Activated CD4-positive, alpha-beta T cell treated with anti-CD3 and anti-CD28 coated beads, Interleukin-2, amount 50 U/mL, for 24 hours (primary cell): ENCODE measurements around the gene E4F1.
A peak's percentile ranks its signal among the peaks of the same experiment; 100 is the strongest.

Source experiments
- DNase-seq, 2 donors: peaks; one replicate each; pipeline ENCODE4 v3.0.0-alpha.2; 2020; ENCODE audit warnings: low read depth in 1 of 2, low spot score in 1 of 2

Gene E4F1, protein sequence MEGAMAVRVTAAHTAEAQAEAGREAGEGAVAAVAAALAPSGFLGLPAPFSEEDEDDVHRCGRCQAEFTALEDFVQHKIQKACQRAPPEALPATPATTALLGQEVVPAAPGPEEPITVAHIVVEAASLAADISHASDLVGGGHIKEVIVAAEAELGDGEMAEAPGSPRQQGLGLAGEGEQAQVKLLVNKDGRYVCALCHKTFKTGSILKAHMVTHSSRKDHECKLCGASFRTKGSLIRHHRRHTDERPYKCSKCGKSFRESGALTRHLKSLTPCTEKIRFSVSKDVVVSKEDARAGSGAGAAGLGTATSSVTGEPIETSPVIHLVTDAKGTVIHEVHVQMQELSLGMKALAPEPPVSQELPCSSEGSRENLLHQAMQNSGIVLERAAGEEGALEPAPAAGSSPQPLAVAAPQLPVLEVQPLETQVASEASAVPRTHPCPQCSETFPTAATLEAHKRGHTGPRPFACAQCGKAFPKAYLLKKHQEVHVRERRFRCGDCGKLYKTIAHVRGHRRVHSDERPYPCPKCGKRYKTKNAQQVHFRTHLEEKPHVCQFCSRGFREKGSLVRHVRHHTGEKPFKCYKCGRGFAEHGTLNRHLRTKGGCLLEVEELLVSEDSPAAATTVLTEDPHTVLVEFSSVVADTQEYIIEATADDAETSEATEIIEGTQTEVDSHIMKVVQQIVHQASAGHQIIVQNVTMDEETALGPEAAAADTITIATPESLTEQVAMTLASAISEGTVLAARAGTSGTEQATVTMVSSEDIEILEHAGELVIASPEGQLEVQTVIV

DNA sequence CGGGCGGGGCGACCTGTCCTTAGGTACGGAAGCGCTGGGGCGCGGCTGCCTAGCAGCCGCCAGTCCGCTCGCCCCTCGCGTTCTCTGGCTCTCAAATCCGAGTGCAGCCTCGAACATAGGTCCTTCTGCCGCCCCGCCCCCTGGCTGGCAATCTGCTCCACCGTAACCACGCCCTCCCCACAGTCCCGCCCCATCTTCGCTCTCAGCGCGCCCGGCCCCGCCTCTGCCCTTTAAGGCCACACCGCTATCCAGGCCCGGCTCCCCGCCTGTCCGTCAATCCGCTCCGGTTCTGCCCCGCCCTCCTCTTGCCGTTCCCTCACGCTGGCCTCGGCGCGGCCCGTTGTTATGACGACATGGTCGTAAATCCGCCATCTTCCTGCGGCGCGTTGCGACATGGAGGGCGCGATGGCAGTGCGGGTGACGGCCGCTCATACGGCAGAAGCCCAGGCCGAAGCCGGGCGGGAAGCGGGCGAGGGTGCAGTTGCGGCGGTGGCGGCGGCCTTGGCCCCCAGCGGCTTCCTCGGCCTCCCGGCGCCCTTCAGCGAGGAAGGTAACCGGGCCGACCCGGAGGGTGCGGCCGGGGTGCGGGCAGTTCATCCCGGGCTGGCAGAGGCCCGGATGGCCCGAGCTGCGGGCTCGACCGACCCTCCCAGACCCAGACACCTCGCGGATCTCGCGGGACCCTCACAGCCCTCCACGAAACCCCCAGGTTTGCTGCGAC lies at the start of gene E4F1:
Gene E4F1, plus strand, starts transcription at position 371 of the 721 bp plus-strand sequence. Its CDS starts 23 bp downstream, at position 394.
- peak; percentile 99 for DNase-seq

DNA sequence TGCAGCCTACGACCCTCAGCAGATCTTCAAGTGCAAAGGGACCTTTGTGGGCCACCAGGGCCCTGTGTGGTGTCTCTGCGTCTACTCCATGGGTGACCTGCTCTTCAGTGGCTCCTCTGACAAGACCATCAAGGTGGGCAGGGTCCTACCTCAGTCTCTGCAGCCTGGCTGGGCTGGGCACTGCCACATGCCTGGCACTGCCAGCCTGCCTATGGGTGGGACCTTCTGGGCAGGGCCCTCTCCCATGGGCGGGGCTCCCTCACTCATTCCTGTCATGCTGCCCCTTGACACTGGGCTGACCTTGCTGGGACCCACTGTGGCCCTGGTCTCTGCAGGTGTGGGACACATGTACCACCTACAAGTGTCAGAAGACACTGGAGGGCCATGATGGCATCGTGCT lies 49.5 kb upstream of the E4F1 start:
- DNase-seq, result no peak

DNA sequence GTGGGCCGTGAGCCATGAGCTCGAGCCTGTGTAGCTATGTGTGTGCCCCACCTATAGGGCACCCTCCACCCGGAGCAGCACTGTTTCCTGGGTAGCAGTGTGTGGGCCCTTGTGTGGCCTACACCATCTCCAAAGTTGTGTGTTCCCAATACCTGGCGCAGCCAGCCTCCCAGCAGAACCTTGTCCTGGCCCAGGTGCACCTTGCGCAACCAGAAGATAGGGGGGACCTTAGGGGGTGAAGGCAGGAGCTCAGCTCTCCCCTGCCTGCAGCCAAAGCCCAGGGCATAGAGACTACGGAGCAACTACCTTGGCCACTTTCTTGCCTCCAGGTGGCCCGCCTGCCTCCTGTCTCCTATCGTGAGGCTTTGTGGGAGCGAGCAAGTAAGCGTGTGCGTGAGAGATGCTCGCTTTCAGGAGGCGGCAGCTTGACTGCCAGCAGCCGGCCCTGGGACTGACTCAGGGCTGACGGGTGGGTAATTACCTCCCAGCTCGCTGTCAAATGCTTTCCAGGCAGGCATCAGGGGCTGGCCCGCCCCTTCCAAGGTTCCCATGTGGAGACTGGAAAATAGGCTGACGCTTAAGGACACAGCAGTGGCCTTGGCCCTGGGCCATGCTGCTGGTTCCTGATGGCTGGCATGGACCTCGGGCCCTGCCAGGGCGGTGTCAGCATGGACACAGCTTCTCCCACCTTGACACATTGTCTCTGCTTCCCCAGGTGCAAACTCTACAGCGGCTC lies 48.8 kb upstream of the E4F1 start:
- DNase-seq, result no peak

DNA sequence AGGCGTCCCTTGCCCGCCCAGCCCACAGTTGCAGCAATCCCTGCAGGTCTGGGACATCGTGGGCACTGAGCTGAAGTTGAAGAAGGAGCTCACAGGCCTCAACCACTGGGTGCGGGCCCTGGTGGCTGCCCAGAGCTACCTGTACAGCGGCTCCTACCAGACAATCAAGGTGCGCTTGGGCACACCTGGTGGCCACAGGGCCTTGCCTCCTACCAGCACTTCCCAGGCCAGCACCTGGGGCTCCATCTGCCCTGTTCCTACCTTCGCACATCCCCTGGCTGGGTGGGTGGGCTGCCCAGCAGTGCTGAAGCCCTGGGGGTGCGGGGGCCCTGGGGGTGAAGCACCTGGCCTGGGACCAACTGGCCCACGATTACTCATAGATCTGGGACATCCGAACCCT lies 47.9 kb upstream of the E4F1 start:
- DNase-seq, result no peak

DNA sequence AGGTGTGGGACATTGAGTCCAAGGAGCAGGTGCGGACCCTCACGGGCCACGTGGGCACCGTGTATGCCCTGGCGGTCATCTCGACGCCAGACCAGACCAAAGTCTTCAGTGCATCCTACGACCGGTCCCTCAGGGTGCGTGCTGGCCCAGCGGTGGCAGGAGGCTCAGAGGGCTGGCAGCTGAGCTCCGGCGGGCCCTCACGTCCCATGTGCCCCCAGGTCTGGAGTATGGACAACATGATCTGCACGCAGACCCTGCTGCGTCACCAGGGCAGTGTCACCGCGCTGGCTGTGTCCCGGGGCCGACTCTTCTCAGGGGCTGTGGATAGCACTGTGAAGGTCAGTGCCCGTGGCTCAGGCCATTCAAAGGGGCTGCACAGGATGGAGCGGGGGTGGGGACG lies 47.3 kb upstream of the E4F1 start:
- DNase-seq, result no peak

DNA sequence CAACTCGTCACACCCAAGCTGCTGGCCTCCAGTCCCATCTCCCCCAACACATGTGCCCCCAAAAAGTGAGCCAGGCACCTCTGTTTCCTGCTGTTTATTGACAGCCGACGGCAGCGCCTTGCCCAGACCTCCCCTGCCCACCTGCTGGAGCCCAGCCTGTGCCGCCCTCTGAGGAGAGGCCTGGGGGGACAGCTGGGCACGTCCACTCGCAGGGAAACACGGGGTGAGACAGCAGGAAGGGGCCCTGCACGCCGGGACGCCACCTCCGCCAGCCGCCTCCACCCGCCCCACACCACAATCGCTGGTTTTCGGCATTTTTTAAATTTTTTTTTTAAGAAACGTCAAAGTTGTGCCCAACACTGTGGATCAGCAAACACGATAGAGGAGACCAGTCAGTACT lies 46.3 kb upstream of the E4F1 start:
- DNase-seq, result no peak

DNA sequence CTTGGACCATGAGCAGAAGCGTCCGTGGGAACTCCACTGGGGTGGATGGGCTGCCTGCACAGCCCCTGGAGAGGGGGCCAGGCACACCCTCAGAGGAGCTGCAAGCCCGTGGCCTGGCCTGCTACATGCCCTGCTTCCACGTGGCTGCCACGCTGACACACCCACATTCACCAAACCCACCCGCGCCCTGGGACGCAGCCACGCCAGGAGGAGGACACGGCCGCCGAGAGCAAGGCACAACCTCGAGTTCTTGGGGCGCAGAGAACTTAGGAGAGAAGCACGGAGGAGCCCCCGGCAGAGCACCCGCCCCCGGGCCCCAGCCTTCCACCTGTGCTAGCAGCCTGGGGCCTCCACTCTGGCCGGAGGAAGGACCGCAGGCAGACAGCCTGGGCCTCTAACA lies 45.8 kb upstream of the E4F1 start:
- DNase-seq, result no peak

DNA sequence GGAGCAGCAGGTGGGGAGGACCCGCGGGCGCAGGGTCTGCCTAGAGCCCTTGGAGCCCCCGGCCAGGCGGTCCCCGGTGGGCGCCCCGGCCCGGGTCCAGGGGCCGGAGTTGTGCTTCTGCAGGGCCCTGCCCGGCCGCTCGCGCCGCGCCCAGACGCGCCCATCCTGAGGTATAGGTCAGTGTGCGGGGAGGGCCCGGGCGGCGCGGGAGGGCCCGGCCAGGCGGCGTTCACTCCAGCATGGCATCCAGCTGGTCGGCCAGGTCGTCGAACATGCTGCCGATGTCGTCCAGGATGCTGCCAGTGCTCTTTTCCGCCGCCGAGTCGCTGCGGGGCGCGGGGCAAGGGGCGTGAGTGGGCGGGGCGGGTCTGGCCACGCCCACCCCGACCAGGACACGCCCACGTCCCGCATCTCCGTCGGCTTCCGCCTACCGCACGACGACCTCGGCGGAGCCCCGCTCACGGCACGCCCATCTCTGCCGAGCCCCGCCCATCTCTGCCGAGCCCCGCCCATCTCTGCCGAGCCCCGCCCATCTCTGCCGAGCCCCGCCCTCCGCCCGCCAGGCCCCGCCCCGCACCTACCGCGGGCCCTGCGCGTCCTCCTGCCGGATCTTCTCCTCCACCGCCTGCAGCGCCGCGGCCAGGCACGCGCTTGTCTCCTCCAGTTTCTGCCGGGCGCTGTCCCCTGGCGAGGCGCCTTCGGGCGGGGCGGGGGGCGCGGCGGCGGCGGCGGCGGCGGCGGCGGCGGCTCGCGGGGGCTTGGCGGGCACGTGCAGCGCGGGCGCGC lies 44.9 kb upstream of the E4F1 start:
- no peak for DNase-seq

DNA sequence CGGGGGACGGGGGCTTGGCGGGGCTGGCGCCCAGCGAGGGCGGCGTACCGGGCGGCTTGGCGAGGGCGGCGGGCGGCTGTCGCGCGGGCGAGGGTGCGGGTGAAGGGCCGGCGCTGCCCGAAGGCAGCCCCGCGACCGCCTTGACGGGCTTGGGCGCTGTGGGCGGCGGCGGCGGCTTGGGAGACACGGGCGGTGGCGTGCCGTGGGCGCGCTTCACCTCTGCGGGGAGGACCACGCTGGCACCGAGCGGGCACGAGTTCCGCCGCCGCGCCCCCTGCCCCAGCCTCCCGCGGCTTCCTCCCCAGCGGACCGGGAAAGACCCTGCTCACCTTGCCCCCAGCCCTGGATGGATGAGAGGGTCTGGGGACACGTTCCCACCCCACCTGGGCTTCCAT lies 44.3 kb upstream of the E4F1 start:
- DNase-seq, result no peak

DNA sequence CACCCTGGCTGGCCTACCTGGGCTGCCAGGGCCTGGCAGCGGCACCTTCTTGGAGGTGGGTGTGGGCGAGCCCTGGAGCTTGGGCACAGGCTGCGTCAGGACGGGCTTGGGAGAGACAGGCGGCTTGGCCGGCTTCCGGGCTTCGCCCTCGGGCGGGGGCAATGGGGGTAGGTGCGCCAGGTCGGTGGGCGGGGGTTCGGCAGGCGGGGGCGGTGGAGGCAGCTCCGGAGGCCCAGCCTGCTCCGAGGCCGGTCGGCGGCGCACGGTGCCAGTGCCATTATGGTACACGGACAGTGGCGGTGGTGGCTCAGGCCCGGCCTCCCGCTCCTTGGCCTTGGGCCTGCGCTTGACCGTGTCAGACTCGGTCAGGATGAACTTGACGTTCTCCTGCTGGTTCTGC lies 43.8 kb upstream of the E4F1 start:
- no peak for DNase-seq

DNA sequence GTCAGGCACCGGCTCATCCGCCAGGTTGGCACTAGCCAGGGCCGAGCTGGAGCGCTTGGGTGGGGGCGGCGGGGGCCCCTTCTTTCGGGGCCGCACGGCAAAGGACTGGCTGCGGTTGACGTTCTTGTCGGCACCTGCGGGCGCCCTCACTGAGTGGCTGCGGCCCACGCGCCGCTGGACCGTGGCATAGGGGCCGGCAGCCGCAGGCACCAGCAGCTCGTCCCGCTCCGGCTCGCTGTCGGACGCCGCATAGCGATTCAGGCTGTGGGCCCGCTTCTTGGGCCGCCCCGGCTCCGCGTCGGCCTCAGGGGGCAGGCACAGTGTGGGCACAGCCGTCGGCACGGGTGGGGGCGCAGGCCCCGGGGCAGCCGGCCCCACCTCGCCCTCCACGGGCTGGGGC lies 42.9 kb upstream of the E4F1 start:
- DNase-seq, result no peak

DNA sequence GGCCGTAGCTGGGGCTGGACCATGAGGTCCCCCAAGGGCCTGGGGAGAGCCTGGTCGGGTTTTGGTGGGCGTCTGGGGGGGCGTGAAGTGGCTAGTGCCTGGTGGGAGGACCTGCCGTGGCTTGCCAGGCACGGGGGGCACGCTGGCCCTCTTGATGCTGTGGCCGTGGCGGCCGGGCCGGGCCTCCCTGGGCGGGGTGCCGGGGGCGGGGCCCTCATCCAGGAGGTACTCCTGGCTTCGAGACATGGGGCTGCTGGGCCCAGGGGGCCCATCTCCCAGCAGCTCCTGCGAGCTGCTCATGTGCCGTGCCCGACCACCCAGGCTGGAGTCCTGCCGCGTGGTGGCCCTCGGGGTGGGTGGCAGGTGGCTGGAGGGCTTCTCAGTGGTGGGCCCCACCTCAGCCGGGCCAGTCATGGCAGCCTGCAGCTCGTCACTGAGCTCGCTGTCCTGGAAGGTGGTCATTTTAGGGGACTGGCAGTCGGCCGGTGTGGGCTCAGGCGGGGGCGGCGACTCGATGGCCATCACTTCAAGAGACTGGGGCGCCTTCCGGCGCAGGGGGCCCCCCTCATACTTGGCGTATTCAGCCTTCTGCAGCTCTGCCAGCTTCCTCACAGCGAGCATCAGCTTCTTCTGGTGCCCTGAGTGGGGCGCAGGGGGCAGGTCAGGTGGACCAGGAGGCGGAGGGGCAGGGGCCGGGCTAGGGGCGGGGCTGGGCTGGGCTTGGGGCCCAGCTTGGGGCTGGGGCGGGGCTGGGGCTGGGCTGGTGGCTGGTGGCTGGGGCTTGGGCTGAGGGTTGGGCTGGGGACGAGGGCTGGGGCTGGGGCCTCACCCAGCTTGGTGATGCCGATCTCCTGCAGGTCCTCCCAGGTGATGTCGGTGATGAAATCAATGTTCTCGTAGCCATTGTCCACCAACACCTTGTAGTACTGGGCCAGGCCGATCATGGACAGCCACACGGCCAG lies 42.1 kb upstream of the E4F1 start:
- DNase-seq, result no peak

DNA sequence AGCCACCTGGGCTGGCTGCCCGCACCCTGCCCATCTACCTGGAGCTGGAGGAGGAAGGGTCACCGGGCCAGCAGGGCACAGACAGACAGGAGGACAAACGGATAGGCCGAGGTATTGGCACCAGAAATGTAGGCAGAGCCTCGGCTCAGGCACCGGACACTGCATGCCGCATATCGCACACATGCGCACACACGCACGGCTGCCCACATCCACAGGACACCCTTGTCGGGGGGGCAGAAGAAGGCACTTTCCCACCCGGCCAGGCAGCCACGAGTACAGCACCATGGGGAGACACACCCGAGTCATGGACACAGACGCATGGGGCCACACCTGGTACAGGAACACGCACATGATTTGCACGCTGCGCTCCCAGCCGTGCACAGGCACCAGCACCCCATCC lies 41.4 kb upstream of the E4F1 start:
- no peak for DNase-seq

DNA sequence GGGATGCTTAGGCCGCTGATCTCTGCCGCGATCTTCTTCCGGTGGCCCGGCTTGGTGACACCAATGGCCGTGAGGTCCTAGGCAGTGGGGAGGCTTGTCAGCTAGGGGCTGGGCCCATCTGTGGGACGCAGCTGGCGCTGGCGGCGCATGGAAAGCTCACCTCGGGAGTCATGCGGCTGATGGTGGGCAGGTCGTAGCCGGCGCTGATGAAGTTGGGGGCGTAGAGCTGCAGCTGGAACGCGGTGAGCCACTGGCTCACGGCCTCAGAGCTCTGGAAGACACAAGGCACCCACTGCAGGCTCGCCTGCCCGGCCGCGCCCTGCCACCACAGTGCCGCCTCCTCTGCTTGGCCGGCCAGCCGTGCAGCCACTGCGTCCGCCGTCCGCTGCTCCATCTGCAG lies 39.7 kb upstream of the E4F1 start:
- DNase-seq, result no peak

DNA sequence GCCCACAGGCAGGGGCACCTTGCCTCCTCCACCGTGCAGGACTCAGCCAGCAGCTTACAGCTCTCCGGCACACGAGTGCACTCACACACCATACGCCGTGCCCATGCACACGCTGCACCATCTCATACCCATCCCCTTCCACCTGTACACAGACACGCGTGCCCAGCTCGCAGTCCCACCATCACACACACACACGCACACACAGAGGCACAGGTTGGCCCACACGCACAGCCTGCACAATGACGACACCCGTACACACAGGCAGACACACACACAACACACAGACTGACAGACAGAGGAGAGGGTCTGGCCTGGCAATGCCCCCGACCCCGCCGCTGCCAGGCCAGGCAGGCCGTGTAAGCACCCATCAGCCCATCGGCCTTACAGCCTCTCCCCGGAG lies 39.0 kb upstream of the E4F1 start:
- DNase-seq, result no peak

DNA sequence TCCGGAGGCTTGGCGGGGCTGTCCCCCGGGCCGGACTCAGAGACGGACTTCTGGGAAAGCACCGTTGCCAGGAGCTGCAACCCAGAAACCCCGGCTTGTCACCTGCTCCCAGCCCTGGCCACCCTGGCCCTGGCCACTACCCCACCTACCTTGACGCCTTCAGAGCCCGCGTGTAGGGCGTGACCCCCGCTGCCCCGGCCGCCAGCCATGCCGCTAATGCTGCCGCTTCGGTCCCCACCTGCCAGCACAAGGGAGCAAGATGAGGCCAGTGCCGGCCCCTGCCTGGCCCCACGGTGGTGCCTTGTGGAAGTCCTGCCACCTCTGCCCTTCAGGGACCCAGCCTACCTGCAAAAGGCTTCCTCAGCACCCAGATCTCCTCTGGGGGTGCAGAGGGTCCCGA lies 38.4 kb upstream of the E4F1 start:
- DNase-seq, result no peak

DNA sequence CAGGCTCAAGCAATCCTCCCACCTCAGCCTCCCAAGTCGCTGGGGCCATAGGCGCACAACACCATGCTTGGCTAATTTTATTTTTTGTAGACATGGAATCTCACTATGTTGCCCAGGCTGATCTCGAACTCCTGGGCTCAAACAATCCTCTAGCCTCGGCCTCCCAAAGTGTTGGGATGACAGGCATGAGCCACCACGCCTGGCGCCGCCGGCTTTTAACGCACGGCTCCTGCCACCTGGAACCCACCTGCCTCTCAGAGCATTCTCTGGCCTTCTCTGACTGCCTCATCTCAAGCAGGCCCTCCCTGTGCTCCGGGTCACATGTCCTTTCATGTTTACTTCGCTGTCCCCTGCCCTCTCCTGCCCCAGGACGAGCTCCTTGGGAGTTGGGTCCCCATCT lies 37.3 kb upstream of the E4F1 start:
- no peak for DNase-seq

DNA sequence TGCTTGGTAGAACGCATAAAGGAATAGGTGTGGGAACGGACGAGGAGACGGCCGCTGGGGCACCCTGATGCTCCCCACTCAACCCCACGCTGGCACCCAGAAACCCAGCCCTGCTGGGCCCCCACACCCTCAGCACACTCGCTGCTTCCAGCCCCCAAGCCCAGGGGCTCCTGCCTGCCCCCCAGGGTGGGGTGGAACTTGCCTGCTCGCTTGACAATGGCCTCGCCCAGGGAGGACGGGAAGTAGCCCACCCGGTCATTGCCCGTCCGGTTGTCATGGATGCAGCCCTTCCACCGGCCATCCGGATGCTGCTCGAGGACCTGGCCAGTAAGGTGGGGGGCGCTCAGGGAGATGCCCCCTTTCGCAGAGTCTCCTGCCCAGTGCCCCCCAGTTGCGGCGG lies 36.9 kb upstream of the E4F1 start:
- DNase-seq, result no peak

DNA sequence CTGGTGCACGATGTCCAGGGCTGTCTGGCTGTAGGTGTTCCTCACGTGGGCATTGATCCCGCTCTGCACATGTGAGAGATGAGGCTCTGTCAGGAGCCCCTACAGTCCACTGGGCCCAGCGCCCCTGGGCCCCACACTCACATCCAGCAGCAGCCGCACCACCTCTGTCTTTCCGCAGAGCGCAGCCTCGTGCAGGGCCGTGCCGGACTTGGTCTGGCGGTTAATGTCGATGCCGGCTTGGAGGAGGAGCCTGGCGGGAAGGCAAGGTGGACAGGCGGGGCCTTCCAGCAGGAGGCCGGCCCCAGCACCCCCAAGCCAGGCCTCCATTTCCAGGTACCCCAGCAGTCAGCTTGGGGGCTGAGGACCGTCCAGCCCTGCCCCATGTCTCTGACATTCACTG lies 36.2 kb upstream of the E4F1 start:
- DNase-seq, result no peak
